CD8-positive, alpha-beta memory T cell (primary cell): Measurements from ENCODE around the gene DCLK1. TPM values are rescaled to one million over a fixed set of nuclear protein-coding genes. Genes with fewer than 3 reads are reported as not detected.

ENCODE experiments used
- CTCF ChIA-PET: fragments of 350-600 bp; sonication (Branson Sonifier 250); formaldehyde crosslinking; loops from one replicate; lab custom pipeline; 2021; ENCODE audit warnings: antibody characterized with exemption; lab: Charles Lee
- POLR2A ChIA-PET: fragments of 350-600 bp; sonication (Branson Sonifier 250); formaldehyde crosslinking; loops from one replicate; lab custom pipeline; 2021; ENCODE audit warnings: antibody characterized with exemption; lab: Charles Lee
- DNase-seq, 5 donors: peaks; one replicate each; pipeline versions ENCODE4 v3.0.0 to v3.0.0-alpha.2; 2020 to 2022; ENCODE audit warnings: mixed read lengths in 1 of 5
- H3K27ac ChIP-seq: one replicate; pipeline ENCODE4 v1.7.0; 2013; ENCODE audit warnings: low read depth, mild to moderate bottlenecking, low read length, moderate library complexity
- H3K27me3 ChIP-seq: 2 replicates; pipeline ENCODE4 v1.7.0; 2013; ENCODE audit warnings: low read length, mild to moderate bottlenecking; ENCODE audit not compliant: insufficient read depth, poor library complexity, severe bottlenecking
- H3K36me3 ChIP-seq: 2 replicates; pipeline ENCODE4 v1.7.0; 2013; ENCODE audit warnings: mild to moderate bottlenecking, low read length, moderate library complexity; ENCODE audit not compliant: insufficient read depth
- H3K4me1 ChIP-seq: 2 replicates; pipeline ENCODE4 v1.7.0; 2013; ENCODE audit warnings: mild to moderate bottlenecking, low read length, moderate library complexity; ENCODE audit not compliant: insufficient read depth
- H3K4me3 ChIP-seq: 2 replicates; pipeline ENCODE4 v1.7.0; 2013; ENCODE audit warnings: mild to moderate bottlenecking, low read length
- H3K9me3 ChIP-seq: 2 replicates; pipeline ENCODE4 v1.7.0; 2013; ENCODE audit warnings: mild to moderate bottlenecking, low read length
- H3K27ac Mint-ChIP-seq, 8 donors: one replicate each; pipeline ENCODE4 v1.8.0; 2020 to 2021; ENCODE audit warnings: mixed read lengths in 8 of 8, mild to moderate bottlenecking in 6 of 8, inconsistent platforms in 3 of 8, moderate library complexity in 3 of 8
- H3K27me3 Mint-ChIP-seq, 2 donors: one replicate each; pipeline ENCODE4 v1.8.0; 2020 to 2021; ENCODE audit warnings: mixed read lengths in 2 of 2, mild to moderate bottlenecking in 1 of 2, moderate library complexity in 1 of 2
- H3K36me3 Mint-ChIP-seq, 3 donors: one replicate each; pipeline ENCODE4 v1.8.0; 2020 to 2021; ENCODE audit warnings: mixed read lengths in 3 of 3, inconsistent platforms in 1 of 3, mild to moderate bottlenecking in 1 of 3
- H3K4me1 Mint-ChIP-seq, 3 donors: one replicate each; pipeline ENCODE4 v1.8.0; 2020 to 2021; ENCODE audit warnings: mixed read lengths in 3 of 3, inconsistent platforms in 1 of 3, mild to moderate bottlenecking in 1 of 3
- H3K4me3 Mint-ChIP-seq, 7 donors: one replicate each; pipeline ENCODE4 v1.8.0; 2020 to 2021; ENCODE audit warnings: mixed read lengths in 7 of 7, mild to moderate bottlenecking in 6 of 7, moderate library complexity in 4 of 7, inconsistent platforms in 2 of 7
- H3K9me3 Mint-ChIP-seq, 5 donors: one replicate each; pipeline ENCODE4 v1.8.0; 2020 to 2022; ENCODE audit warnings: mixed read lengths in 5 of 5, mild to moderate bottlenecking in 3 of 5, moderate library complexity in 2 of 5, inconsistent platforms in 1 of 5
- polyA plus RNA-seq: library from polyadenylated mRNA; unstranded; fragments of 300-500 nt; fragmentation: Illumina TruSeq; gene quantifications from one replicate; pipeline ENCODE4 v1.2.3, GENCODE V29; 2021
- total RNA-seq, 2 experiments: library from RNA; stranded (reverse); gene quantifications; one replicate each; pipeline ENCODE4 v1.2.3, GENCODE V29; 2021

The DCLK1 gene
- total and polyA plus RNA-seq, 3 experiments from 2014 or later, result not detected

- no peak overlapping the region for H3K27ac Mint-ChIP-seq
- no peaks in the 10 kb centered on the region for H3K27me3 ChIP-seq
- H3K36me3 ChIP-seq, result no peaks in the 10 kb centered on the region
- H3K4me3 ChIP-seq, result no peak overlapping the region
- no peaks in the 10 kb centered on the region for H3K4me1 ChIP-seq
- peaks cover 0 to 6% (median 3%) of the 10 kb centered on the region in 5 donors for H3K9me3 Mint-ChIP-seq
- H3K9me3 ChIP-seq, result no peaks in the 10 kb centered on the region
- ChIA-PET CTCF (no interaction called here), POLR2A (no interaction called here)
- no peak for DNase-seq
- no peaks in the 10 kb centered on the region for H3K4me1 Mint-ChIP-seq
- no peaks in the 10 kb centered on the region for H3K36me3 Mint-ChIP-seq
- no peak overlapping the region for H3K4me3 Mint-ChIP-seq
- H3K27me3 Mint-ChIP-seq, result peaks cover 0 to 1% of the 10 kb centered on the region in 2 donors
- no peak overlapping the region for H3K27ac ChIP-seq
Measured at GRCh38 chr13:35994131-35994966, 136.8 kb downstream of the DCLK1 start.

- ChIA-PET CTCF (no interaction called here), POLR2A (no interaction called here)
- no peak overlapping the region for H3K27ac ChIP-seq
- no peaks in the 10 kb centered on the region for H3K36me3 ChIP-seq
- H3K27me3 ChIP-seq, result no peaks in the 10 kb centered on the region
- Mint-ChIP-seq H3K27ac (no peak overlapping the region), H3K36me3 (no peaks in the 10 kb centered on the region), H3K4me1 (no peaks in the 10 kb centered on the region), H3K27me3 (no peaks in the 10 kb centered on the region), H3K9me3 (peaks cover 0 to 4% (median 2%) of the 10 kb centered on the region in 5 donors), H3K4me3 (no peak overlapping the region)
- no peak overlapping the region for H3K4me3 ChIP-seq
- no peaks in the 10 kb centered on the region for H3K9me3 ChIP-seq
- H3K4me1 ChIP-seq, result no peaks in the 10 kb centered on the region
- DNase-seq, result no peak
Measured at GRCh38 chr13:35993686-35994085, 137.5 kb downstream of the DCLK1 start.

DNA sequence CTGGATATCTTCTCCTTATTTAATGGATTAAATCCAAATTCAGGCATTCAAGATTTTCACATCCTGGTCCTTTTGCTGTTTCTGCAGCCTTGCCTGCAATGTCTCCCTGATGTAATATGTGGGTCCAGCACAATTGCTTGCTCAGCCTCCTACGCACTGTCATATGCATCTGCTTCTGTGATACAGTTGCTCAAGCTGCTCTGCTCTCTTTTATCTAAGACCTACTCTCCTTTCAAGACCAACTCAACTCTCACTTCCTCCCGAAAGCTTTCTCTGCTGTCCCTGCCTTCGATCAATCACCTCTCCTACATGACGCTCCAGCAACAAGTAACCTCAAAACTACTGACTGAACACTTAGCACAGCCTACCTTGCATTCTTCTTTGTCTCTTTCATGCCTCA is 138.2 kb downstream of the DCLK1 start:
- DNase-seq, result no peak
- Histone ChIP-seq H3K4me1 (no peaks in the 10 kb centered on the region), H3K36me3 (no peaks in the 10 kb centered on the region), H3K4me3 (no peak overlapping the region), H3K9me3 (no peaks in the 10 kb centered on the region), H3K27ac (no peak overlapping the region), H3K27me3 (no peaks in the 10 kb centered on the region)
- Mint-ChIP-seq H3K9me3 (peaks cover 0 to 4% (median 4%) of the 10 kb centered on the region in 5 donors), H3K4me3 (no peak overlapping the region), H3K36me3 (no peaks in the 10 kb centered on the region), H3K4me1 (no peaks in the 10 kb centered on the region), H3K27ac (no peak overlapping the region), H3K27me3 (no peaks in the 10 kb centered on the region)
- ChIA-PET CTCF (no interaction called here), POLR2A (no interaction called here)

- CTCF ChIA-PET, result no interaction called here
- Mint-ChIP-seq H3K27me3 (no peaks in the 10 kb centered on the region), H3K9me3 (peaks cover 1 to 4% (median 4%) of the 10 kb centered on the region in 5 donors), H3K36me3 (no peaks in the 10 kb centered on the region), H3K4me1 (no peaks in the 10 kb centered on the region), H3K27ac (no peak overlapping the region), H3K4me3 (no peak overlapping the region)
- Histone ChIP-seq H3K27me3 (no peaks in the 10 kb centered on the region), H3K36me3 (no peaks in the 10 kb centered on the region), H3K27ac (no peak overlapping the region), H3K4me3 (no peak overlapping the region), H3K4me1 (no peaks in the 10 kb centered on the region), H3K9me3 (no peaks in the 10 kb centered on the region)
- no peak for DNase-seq
- POLR2A ChIA-PET, result no interaction called here
Measured at GRCh38 chr13:35990196-35990595, 141.0 kb downstream of the DCLK1 start.

DNA sequence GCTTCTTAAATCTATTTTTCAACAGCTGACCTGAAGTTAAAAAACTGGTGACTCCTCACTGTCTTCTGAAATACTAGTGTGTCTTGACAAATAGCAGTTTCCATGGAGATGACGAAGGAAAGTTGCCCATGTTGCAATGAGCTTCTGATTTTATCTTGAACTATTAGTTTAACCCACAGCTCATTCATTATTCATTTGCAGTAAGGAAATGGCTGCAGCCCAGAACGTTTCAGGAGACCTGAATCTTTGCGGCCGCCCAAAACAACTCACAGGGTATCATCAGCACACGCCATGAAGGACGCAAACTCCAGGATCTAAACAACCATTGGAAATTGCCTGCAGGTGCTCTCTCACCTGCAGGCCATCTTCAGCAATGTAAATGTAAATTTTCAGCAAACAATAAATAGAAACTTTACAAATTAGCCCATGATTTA is 142.5 kb downstream of the DCLK1 start:
- ChIA-PET POLR2A (no interaction called here), CTCF (no interaction called here)
- Mint-ChIP-seq H3K27ac (no peak overlapping the region), H3K36me3 (no peaks in the 10 kb centered on the region), H3K9me3 (peaks cover 2 to 6% (median 4%) of the 10 kb centered on the region in 5 donors), H3K4me1 (no peaks in the 10 kb centered on the region), H3K27me3 (no peaks in the 10 kb centered on the region), H3K4me3 (no peak overlapping the region)
- DNase-seq, result no peak
- H3K36me3 ChIP-seq, result no peaks in the 10 kb centered on the region
- no peak overlapping the region for H3K4me3 ChIP-seq
- no peak overlapping the region for H3K27ac ChIP-seq
- no peaks in the 10 kb centered on the region for H3K9me3 ChIP-seq
- no peaks in the 10 kb centered on the region for H3K27me3 ChIP-seq
- H3K4me1 ChIP-seq, result no peaks in the 10 kb centered on the region

DNA sequence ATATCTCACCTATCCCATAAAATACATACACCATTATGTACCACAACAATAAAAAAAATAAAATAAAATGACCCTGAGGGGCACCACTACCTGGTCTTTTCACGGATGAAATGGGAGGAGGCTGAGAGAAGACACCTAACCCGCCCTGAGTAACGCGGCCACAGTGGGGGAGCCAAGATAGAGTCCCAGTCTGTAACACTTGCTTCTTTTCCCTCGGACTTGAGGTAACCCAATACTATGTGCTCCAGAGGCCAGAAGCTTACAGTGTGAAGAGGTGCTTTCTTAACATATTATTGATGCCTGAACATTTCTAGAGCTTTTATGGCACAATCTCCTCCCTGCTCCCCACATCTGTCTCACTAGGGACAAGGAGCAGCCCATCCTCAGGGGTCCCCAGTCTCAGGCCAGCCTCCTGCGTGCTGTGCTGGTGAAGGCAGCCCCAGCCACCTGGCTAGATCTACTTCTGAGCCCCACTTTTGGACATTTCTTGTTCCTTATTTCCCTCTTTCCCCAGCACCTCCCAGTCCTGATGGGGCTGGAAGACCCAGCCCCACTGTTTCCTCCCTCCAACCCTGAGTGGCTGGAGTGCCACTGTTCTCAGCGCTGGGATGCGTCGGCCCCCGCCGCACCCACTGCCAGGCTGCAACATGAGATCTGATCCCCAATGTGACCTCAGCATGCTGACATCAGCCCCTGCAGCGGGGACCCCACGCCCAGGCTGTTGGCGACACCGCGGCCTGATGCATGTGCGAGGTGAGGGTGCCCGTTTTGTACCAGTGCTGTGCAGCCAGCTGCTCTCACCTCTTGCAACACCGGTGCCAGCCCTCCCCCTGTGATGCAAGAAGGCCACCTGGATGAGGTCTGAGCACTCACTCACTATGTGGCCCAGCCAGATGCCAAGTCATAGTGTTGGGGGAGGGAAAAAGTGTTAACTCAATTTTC is 143.3 kb downstream of the DCLK1 start:
- Mint-ChIP-seq H3K4me3 (no peak overlapping the region), H3K27me3 (no peaks in the 10 kb centered on the region), H3K9me3 (peaks cover 0 to 4% (median 4%) of the 10 kb centered on the region in 5 donors), H3K4me1 (no peaks in the 10 kb centered on the region), H3K36me3 (no peaks in the 10 kb centered on the region), H3K27ac (no peak overlapping the region)
- H3K4me1 ChIP-seq, result no peaks in the 10 kb centered on the region
- no peak for DNase-seq
- H3K4me3 ChIP-seq, result no peak overlapping the region
- ChIA-PET CTCF (no interaction called here), POLR2A (no interaction called here)
- H3K36me3 ChIP-seq, result no peaks in the 10 kb centered on the region
- no peak overlapping the region for H3K27ac ChIP-seq
- no peaks in the 10 kb centered on the region for H3K9me3 ChIP-seq
- H3K27me3 ChIP-seq, result no peaks in the 10 kb centered on the region

DNA sequence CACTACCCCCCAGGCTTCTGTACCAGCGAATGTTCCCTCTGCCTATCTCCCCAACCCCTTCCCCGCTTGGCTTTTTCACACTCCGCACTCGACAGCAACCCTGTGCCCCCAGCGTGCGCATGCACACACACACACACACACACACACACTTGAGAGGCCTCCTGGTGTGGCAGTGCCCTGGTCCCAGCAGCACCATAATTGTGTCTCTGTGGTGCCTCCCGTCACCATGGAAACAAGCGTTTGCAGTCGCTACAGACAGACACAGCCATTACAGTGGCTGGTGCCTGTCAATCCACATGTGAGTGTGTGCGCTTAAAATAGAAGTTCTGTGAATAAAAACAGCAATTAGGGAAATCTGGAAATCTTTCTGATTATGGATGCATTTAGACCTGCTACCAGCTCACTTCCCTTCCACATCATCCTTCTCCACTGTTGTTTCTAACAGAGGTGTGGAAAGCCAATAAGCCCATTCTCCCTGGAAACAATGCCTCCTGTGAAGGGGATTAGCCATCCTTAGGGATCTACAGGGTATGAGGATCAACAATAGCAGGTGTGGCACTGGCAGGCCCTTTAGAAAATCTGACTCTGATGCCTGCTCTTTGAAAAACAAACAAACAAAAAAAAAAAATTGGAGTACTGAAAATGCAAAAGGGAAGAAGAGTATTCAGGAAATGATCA is 146.3 kb downstream of the DCLK1 start:
- Mint-ChIP-seq H3K27me3 (no peaks in the 10 kb centered on the region), H3K36me3 (no peaks in the 10 kb centered on the region), H3K9me3 (peaks cover 0 to 4% (median 2%) of the 10 kb centered on the region in 5 donors), H3K27ac (no peak overlapping the region), H3K4me1 (no peaks in the 10 kb centered on the region), H3K4me3 (no peak overlapping the region)
- POLR2A ChIA-PET, result no interaction called here
- no peaks in the 10 kb centered on the region for H3K36me3 ChIP-seq
- no peaks in the 10 kb centered on the region for H3K4me1 ChIP-seq
- H3K27me3 ChIP-seq, result no peaks in the 10 kb centered on the region
- H3K9me3 ChIP-seq, result no peaks in the 10 kb centered on the region
- CTCF ChIA-PET, result no interaction called here
- no peak overlapping the region for H3K4me3 ChIP-seq
- H3K27ac ChIP-seq, result no peak overlapping the region
- DNase-seq, result no peak
